ENCODE results near the gene BHLHE23. TPM values are rescaled to one million over a fixed set of nuclear protein-coding genes. Genes with fewer than 3 reads are reported as not detected.

BHLHE23 gene
- total RNA-seq, 2 experiments from 2014 or later, result not detected

DNA sequence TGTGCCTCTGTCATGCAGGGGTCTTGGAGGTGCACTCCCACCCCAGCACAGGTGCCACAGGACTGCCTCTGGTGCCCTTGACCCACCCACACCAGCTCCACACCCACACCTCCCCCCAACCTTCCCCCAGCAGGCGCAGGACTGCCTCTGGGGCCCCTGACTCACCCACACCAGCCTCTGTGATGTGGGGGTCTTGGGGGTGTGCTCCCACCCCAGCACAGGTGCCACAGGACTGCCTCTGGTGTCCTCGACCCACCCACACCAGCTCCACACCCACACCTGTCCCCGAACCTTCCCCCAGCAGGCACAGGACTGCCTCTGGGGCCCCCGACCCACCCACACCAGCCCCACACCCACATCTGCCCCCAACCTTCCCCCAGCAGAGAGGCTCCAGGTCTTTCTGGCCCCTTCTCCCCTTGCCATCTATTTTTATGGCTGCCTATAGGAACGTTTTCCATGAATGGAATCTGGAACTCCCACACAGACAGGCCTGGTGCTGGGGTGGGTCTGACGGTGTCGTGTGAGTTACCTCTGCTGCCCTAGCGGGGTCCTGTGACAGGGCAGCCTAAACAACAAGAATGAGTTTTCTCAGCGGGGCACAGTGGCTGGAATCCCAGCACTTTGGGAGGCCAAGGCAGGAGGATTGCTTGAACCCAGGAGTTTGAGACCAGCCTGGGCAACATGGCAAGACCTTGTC, 30.8 kb downstream of the BHLHE23 start:
- H3K4me1 ChIP-seq (ENCODE audit: insufficient read depth, low read length, poor library complexity, severe bottlenecking), result peaks cover 18% of the 10 kb centered on the region
- CTCF ChIA-PET (ENCODE audit: unreplicated experiment), result no interaction called here

DNA sequence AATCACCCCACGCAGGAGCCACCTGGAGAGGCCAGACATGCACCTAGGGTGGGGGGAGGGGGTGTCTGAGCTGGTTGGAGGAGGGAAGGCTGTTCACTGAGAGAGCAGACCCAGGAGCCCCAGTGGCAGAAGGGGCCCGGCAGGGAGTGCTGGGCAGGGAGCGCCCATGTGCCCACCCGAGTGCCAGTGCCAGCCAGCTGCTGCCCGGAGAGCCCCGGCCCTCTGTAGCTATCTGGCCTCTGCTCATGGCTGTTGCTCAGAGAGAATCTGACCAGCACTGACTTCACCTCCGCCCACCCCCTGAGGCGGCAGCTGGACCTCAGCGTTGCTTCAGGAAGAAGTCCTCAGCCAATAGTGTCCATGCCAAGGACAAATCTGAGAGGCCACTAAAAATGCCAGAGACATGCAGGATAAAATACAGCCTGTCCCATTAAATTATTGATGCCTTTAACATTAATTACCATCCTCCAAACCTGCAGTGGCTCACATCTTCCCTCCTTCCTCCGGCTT, 31.5 kb downstream of the BHLHE23 start:
- H3K4me3 ChIP-seq (ENCODE audit: low read depth, low read length, poor library complexity, severe bottlenecking), result no peak overlapping the region
- ChIA-PET POLR2A (no interaction called here), CTCF (ENCODE audit: unreplicated experiment) (no interaction called here)
- BruUV-seq (replicated peaks), result no TSS peak
- no peak overlapping the region for H3K4me2 ChIP-seq (ENCODE audit: low read length)
- H4K20me1 ChIP-seq (ENCODE audit: insufficient read depth, low read length), result no peaks in the 10 kb centered on the region
- no peak for DNase-seq (ENCODE audit: low spot score)
- no peaks in the 10 kb centered on the region for H3K79me2 ChIP-seq (ENCODE audit: insufficient read depth, low read depth, low read length)
- no peaks in the 10 kb centered on the region for H3K36me3 ChIP-seq (ENCODE audit: insufficient read depth, low read length)
- intact Hi-C loops (cut with micrococcal nuclease; ENCODE audit: unreplicated experiment), result no loop called here
- peaks cover 18% of the 10 kb centered on the region for H3K4me1 ChIP-seq (ENCODE audit: insufficient read depth, low read length, poor library complexity, severe bottlenecking)
- H3K9me2 ChIP-seq (ENCODE audit: insufficient read depth, low read length), result no peaks in the 10 kb centered on the region
- H3K9me3 ChIP-seq (ENCODE audit: low read length), result no peaks in the 10 kb centered on the region
- H3K27ac ChIP-seq (ENCODE audit: low read depth, low read length, poor library complexity, severe bottlenecking), result no peak overlapping the region
- no peak overlapping the region for H2AFZ ChIP-seq (ENCODE audit: low read length)
- TF ChIP-seq EZH2phosphoT487 (IDR thresholded peaks at IDR 0.05; ENCODE audit: borderline replicate concordance, low read depth, low read length), result no peak
- TF ChIP-seq, protein P1, sequence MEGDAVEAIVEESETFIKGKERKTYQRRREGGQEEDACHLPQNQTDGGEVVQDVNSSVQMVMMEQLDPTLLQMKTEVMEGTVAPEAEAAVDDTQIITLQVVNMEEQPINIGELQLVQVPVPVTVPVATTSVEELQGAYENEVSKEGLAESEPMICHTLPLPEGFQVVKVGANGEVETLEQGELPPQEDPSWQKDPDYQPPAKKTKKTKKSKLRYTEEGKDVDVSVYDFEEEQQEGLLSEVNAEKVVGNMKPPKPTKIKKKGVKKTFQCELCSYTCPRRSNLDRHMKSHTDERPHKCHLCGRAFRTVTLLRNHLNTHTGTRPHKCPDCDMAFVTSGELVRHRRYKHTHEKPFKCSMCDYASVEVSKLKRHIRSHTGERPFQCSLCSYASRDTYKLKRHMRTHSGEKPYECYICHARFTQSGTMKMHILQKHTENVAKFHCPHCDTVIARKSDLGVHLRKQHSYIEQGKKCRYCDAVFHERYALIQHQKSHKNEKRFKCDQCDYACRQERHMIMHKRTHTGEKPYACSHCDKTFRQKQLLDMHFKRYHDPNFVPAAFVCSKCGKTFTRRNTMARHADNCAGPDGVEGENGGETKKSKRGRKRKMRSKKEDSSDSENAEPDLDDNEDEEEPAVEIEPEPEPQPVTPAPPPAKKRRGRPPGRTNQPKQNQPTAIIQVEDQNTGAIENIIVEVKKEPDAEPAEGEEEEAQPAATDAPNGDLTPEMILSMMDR (conservative IDR thresholded peaks at IDR 0.05; ENCODE audit: low read length), result no peak

More for the DNA sequence above, 30.8 kb downstream of the BHLHE23 start:
- Histone ChIP-seq H4K20me1 (ENCODE audit: insufficient read depth, low read length) (no peaks in the 10 kb centered on the region), H3K4me2 (ENCODE audit: low read length) (no peak overlapping the region), H3K79me2 (ENCODE audit: insufficient read depth, low read depth, low read length) (no peaks in the 10 kb centered on the region), H3K27ac (ENCODE audit: low read depth, low read length, poor library complexity, severe bottlenecking) (no peak overlapping the region), H3K9me3 (ENCODE audit: low read length) (no peaks in the 10 kb centered on the region), H3K4me3 (ENCODE audit: low read depth, low read length, poor library complexity, severe bottlenecking) (no peak overlapping the region), H3K36me3 (ENCODE audit: insufficient read depth, low read length) (no peaks in the 10 kb centered on the region), H3K9me2 (ENCODE audit: insufficient read depth, low read length) (no peaks in the 10 kb centered on the region), H2AFZ (ENCODE audit: low read length) (no peak overlapping the region)
- TF ChIP-seq EZH2phosphoT487 (IDR thresholded peaks at IDR 0.05; ENCODE audit: borderline replicate concordance, low read depth, low read length), result no peak
- TF ChIP-seq, protein P1 (conservative IDR thresholded peaks at IDR 0.05; ENCODE audit: low read length), result no peak
- BruUV-seq (replicated peaks), result no TSS peak
- POLR2A ChIA-PET, result no interaction called here
- no peak for DNase-seq (ENCODE audit: low spot score)
- intact Hi-C loops (cut with micrococcal nuclease; ENCODE audit: unreplicated experiment), result no loop called here

Data from OCI-LY7 (cell line).